RWPE2 (cell line): Measurements from ENCODE around the gene CUBN.
A peak's percentile ranks its signal among the peaks of the same experiment; 100 is the strongest.

Source experiments
- ATAC-seq: fragments of 200-7000 bp; cut with Tn5 transposase; 3 replicates; pipeline ENCODE4 v1.9.1; 2021; ENCODE audit warnings: low read depth
- DNase-seq: peaks from one replicate; pipeline ENCODE4 v3.0.0-alpha.2; 2020; ENCODE audit warnings: low spot score
- H3K27ac ChIP-seq: fragments of 450-650 bp; 2 replicates; pipeline ENCODE4 v1.5.1; 2017; ENCODE audit warnings: mild to moderate bottlenecking; ENCODE audit not compliant: poor library complexity, severe bottlenecking
- H3K27me3 ChIP-seq: fragments of 250-450 bp; sonication (Bioruptor Pico); 2 replicates; pipeline ENCODE4 v1.5.1; 2021; ENCODE audit warnings: mild to moderate bottlenecking, moderate library complexity; ENCODE audit not compliant: insufficient read depth, poor library complexity, severe bottlenecking
- H3K36me3 ChIP-seq: fragments of 250-450 bp; sonication (Bioruptor Pico); 2 replicates; pipeline ENCODE4 v1.5.1; 2020; ENCODE audit warnings: low read depth, mild to moderate bottlenecking, moderate library complexity
- H3K4me1 ChIP-seq: fragments of 250-450 bp; sonication (Bioruptor Pico); 2 replicates; pipeline ENCODE4 v1.5.1; 2021; ENCODE audit warnings: mild to moderate bottlenecking, moderate library complexity; ENCODE audit not compliant: insufficient read depth, poor library complexity, severe bottlenecking
- H3K4me3 ChIP-seq: fragments of 250-450 bp; sonication (Bioruptor Pico); 2 replicates; pipeline ENCODE4 v1.5.1; 2021; ENCODE audit warnings: mild to moderate bottlenecking, moderate library complexity; ENCODE audit not compliant: severe bottlenecking
- H3K9me3 ChIP-seq: fragments of 250-450 bp; sonication (Bioruptor Pico); 2 replicates; pipeline ENCODE4 v1.5.1; 2021; ENCODE audit warnings: mild to moderate bottlenecking, moderate library complexity; ENCODE audit not compliant: severe bottlenecking
- TF ChIP-seq, protein P1 (sequence below): fragments of 450-650 bp; IDR thresholded peaks from one replicate; pipeline ENCODE4 v1.5.1; 2017; ENCODE audit warnings: mild to moderate bottlenecking, moderate library complexity; ENCODE audit not compliant: poor library complexity, severe bottlenecking

Gene CUBN

DNA sequence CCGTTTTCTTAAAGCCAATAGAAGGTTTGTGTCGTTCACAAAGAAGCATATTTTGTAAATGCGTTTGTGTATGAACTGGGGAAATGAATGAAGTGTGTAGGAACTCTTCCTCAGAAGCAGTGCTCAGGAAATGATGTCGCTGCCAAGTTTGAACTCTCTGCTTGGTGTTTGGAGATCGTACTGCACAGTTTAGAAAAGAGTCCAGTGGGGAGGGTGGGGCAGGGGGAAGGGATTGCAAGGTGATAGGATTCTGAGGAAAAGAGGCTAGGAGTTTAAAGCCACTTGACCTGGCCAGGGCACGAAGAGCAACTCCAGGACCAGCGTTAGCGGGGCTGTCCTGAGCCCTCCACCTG is 122.2 kb downstream of the CUBN start:
- H3K27me3 ChIP-seq = no peaks in the 10 kb centered on the region
- peaks cover 31% of the 10 kb centered on the region for H3K4me1 ChIP-seq
- no peak for DNase-seq
- H3K9me3 ChIP-seq = no peaks in the 10 kb centered on the region
- H3K4me3 ChIP-seq = no peak overlapping the region
- no peak overlapping the region for H3K27ac ChIP-seq
- H3K36me3 ChIP-seq = no peaks in the 10 kb centered on the region
- no peak for ATAC-seq
- TF ChIP-seq, protein P1, sequence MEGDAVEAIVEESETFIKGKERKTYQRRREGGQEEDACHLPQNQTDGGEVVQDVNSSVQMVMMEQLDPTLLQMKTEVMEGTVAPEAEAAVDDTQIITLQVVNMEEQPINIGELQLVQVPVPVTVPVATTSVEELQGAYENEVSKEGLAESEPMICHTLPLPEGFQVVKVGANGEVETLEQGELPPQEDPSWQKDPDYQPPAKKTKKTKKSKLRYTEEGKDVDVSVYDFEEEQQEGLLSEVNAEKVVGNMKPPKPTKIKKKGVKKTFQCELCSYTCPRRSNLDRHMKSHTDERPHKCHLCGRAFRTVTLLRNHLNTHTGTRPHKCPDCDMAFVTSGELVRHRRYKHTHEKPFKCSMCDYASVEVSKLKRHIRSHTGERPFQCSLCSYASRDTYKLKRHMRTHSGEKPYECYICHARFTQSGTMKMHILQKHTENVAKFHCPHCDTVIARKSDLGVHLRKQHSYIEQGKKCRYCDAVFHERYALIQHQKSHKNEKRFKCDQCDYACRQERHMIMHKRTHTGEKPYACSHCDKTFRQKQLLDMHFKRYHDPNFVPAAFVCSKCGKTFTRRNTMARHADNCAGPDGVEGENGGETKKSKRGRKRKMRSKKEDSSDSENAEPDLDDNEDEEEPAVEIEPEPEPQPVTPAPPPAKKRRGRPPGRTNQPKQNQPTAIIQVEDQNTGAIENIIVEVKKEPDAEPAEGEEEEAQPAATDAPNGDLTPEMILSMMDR = no peak

DNA sequence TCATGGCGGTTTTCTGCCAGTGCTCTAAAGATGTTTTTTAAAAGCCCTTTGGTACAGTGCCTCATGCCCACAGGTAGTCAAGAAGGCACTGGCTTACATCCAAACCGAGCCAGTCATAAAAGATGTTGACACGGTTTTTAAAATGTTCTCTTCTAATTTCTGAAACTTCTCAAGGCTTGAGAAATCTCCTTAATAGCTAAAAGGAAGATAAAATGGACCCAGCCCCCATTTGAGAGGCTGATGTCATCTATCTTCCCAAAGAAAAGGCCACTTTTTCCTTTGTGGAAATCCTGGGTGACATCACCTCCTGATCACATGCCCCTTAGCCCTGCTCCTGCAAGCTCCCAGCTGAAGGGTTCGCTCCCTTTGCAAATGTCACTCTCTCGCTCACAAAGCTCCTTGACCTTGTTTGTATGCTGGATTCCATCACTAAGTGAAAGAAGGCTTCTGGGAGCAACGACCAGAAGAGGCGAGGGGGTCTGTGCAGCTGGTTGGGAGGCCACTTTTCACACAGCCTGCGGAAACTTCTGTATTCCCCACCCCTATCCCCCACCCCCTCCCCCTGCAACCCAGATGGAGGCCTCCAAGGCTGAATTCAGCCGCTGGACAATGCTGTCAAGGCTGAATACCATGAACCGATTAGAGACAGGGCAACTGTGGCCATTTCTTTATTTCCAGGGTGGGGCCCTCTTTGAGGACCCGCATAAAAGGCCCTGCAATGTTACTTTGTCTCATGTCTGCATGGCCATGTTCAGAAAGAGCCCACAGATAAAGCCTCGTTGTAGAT is 122.8 kb downstream of the CUBN start:
- peak overlapping the region; percentile 37 for H3K27ac ChIP-seq
- DNase-seq = no peak
- H3K9me3 ChIP-seq = no peaks in the 10 kb centered on the region
- no peaks in the 10 kb centered on the region for H3K36me3 ChIP-seq
- ATAC-seq = no peak
- H3K27me3 ChIP-seq = no peaks in the 10 kb centered on the region
- TF ChIP-seq, protein P1 = no peak
- H3K4me3 ChIP-seq = no peak overlapping the region
- H3K4me1 ChIP-seq = peaks cover 33% of the 10 kb centered on the region

DNA sequence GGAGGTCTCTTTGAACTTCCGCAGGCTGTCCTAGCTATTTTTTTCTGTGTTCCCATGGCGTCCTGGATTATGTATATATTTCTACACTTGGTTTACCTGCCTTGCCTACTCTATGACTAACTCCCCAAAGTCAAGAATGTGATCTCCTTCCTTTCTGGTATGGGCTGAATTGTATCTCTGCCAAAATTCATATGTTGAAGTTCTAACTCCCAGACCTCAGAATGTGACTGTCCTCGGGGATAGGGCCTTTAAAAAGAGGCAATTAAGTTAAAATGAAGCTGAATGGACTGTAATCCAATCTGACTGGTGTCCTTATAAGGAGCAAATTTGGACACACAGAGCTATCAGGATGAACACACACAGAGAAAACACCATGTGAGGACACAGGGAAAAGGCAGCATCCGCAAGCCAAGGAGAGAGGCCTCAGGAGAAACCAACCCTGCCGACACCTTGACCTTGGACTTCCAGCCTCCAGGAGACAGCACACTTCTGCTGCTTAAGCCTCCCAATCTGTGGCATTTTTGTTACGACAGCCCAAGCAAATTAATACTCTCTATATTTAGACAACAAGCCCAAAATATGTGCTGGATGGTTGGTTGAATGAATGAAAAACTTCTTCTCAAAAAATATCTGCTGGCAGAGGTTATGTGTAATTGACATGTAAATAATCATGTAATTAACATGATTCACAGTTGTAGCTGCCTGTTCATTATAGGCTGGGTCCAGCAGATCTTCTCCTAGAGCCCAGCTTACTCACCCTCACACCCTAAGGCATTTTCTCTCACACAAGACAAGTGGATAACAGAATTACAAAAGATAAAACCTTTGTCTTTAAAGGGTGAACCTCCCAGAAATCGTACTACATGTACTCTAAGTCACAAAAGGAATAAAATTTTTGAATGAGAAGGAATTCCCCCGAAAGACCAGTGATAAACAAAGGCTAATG is 123.7 kb downstream of the CUBN start:
- Histone ChIP-seq H3K36me3 (no peaks in the 10 kb centered on the region), H3K9me3 (no peaks in the 10 kb centered on the region), H3K4me3 (no peak overlapping the region), H3K27ac (peak overlapping the region; percentile 37), H3K4me1 (peaks cover 38% of the 10 kb centered on the region), H3K27me3 (no peaks in the 10 kb centered on the region)
- TF ChIP-seq, protein P1 = no peak
- ATAC-seq (0 out of 3 replicates have a peak, but pooled peaks have one; percentile 32), DNase-seq (no peak)

DNA sequence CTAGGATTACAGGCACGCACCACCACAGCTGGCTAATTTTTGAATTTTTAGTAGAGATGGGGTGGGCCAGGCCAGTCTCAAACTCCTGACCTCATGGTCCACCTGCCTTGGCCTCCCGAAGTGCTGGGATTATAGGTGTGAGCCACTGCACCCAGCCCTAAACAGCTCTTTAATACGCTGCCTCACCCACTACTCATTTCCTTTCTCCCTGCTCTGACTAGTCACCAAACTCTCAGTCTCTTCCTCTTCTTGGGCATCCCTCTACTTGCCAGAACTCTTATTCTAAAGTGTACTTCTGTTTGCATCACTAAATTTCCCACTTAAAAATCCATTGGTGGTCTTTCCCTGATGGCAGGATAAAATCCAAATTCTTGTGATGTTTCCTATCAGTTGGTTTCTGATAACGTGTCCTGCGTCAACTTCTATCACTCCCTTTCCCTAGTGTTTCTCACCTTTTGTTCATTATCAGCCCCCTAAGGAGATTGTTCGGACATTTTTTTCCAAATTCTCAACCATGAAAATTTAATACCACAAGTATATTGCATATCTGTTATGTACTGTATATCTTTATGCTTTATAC is 124.7 kb downstream of the CUBN start:
- Histone ChIP-seq H3K36me3 (no peaks in the 10 kb centered on the region), H3K27ac (peak overlapping the region; percentile 37), H3K9me3 (no peaks in the 10 kb centered on the region), H3K4me3 (no peak overlapping the region), H3K4me1 (peaks cover 38% of the 10 kb centered on the region), H3K27me3 (no peaks in the 10 kb centered on the region)
- TF ChIP-seq, protein P1 = no peak
- no peak for ATAC-seq
- no peak for DNase-seq
